Stimulated activated CD8-positive, alpha-beta memory T cell treated with anti-CD3 and anti-CD28 coated beads, Interleukin-2, amount 100 ng/mL, for 1 hour (primary cell): ENCODE data around the gene CDHR2.
"Not testable (repeated sequence)": the region's sequence is repeated elsewhere in the genome, so short reads cannot be mapped to it uniquely, and the experiment has no call there.

Experiments used
- DNase-seq, 2 donors: peaks; one replicate each; pipeline ENCODE4 v3.0.0-alpha.2; 2020; ENCODE audit warnings: low read depth in 2 of 2

The CDHR2 gene

DNA sequence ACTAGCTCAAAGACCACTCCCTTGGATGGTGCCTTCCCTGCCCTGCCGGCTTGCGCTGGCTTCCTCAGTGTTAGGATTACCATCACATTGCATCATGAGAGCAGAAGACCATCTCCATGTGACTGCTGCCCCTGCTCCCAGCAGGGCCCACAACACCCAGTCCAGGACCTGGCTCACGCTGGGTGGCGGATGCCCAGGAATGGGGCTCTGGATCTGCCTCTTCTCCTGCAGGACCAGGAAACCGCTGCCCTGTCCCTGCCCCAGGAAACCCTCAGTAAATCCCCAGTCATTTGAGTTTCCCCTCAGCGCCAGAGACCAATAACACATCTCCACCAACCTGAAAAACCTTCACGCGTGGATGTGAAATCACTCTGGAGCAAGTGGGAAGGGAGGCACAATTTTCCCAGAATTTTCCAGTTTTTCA is 8.7 kb upstream of the CDHR2 start:
- DNase-seq = no peak

DNA sequence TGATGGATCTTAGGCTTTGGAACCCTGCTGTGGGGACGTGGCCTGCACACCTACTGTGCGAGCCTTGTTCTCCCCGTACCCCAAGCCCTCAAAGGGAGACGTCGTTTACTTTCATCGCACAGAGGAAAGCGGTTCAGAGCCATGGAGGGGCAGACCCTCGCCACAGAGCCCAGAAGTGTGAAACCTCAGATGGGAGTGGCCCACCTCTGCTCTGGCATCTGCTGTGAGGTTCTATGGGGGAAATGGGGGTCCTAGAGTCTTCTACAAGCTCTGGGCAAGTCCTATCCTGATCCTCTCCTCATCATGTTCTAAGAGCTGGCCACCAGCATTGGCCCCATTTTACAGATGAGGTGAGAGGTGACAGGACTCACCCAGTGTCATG is 8.2 kb upstream of the CDHR2 start:
- DNase-seq = no peak

DNA sequence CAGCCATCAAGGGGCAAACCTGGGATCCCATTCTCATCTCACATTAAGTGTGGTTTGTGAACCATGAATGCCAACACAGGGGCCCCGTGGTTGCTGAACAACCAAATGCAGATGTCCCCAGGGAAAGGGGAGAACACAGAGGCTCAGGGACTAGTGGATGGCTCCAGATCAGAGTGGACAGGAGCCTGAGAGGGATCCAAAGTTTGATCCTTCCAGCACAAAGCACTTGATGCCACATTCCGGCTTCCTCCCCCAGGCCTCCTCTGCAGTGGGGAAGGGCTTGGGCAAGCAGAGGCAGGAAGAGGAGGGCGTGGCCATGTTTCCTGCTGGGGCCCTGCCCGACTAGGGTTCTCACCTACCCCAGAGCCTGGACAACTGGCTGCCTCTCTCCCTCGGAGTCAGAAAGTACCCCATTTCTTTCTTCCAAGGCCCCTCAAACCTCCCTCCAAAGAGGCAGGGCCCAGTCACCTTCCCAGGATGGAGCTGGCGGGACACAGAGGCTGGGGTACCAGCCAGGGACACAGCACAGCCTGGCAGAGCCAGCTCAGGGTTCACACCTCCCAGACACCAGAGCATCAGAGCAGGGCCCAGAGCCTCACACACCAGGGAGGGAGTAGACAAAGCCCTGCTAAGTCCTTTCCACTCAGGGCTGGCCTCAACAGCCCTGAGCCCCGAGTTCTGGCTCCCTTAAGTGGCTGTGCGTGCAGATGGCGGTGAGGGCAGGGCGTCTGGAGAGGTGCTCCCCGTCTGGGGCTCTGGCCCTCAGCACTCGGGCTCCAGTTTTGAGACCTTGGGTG is 7.6 kb upstream of the CDHR2 start:
- peak in 1 of 2 donors; percentile 55 for DNase-seq

DNA sequence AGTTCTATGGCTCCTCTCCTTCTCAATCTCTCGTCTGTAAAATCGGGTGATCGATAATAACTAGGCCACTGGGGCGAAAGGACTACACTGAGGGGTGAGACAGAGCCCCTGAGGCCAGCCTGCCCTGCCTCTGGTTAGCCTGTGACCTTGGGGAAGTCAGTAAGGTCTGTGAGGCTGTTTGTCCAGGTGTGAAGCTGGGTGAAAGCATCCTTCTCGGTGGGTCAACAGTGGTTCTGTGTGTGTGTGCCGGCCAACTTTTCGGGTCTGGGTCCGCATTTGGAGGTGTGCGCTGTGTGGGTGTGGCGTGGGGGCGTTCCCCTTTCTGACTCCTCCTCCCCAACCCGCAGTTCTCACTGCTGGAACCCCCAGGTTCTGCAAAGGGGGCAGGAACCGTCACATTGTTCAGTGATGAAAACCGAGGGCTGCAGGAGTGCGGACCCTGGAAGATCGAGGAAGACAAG is 7.0 kb upstream of the CDHR2 start:
- peak in 1 of 2 donors; percentile 47 for DNase-seq

DNA sequence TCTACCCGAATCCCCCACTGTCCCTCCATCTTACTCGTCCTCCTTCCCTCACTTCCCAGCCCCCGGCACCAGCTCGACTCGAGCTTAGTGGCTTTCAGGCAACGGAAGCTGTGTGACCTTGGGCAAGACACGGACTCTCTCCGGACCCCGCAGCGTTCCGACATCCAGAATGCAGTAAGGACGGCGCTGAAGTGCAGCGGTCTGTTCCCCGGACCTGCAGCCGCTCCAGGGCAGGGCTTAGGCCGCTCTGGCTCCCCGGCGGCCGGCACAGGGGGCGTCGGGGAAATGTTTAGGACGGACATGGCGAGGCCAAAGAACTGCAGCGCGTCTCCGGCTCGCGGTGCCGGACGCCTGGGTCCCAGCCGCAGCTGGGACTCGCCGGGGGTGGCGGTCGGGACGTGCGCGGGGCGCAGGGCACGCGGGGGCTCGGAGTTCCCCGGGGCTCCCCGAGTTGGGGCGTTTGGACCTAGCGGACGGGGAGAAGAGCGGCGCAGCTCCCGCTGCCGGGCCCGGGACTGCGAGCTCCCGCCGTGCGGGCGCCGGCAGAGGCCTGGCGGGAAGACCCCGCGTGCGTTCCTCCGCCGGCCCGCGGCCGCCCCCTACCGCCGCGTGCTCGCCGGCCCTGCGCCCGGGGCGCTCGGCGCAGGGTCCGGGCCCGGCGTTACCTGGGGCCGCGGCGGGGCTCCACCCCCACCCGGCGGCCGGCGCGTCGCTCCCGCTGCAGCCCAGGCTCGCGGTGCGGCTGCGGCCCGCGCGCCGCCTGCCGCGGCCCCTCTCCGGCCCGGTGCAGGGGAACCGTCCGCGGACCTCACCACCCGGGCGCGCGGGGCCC is 6.3 kb upstream of the CDHR2 start:
- DNase-seq = no peak

DNA sequence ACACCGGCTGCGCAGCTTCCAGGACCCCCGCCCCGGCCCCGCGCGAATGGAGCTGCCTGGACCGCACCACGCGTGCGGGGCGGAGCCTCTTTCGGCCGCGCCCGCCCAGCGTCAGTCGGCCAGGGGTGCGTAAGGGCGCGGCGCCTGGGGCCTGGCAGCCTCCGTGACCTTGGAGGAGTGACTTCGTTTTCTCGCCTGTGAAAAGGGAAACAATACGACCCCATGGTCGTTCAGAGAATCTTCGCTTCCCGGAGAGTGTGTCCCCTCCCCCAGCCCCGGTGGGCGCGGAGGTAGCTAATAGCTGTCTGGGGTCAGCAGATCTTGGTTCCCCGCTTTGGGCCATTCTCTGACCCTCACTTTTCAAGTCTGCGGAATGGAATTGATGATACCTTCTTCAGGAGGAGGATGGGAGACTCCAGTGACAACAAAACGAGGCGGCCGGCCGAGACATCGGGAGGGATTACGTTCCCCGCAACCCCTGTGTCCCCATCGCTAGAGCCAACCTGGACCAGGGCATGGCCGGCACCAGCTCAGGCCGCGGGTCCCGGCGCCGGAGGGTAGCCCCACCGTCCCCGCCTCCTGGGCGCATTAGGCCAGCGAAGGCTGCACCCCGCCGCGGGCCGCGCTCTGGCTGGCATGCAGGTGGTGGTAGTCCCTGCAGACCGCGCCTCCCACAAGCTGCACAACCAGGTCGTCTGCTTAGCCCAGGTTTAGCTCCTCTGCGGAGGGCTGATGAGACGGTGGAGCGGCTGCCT is 5.5 kb upstream of the CDHR2 start:
- peak in 1 of 2 donors; percentile 45 for DNase-seq

DNA sequence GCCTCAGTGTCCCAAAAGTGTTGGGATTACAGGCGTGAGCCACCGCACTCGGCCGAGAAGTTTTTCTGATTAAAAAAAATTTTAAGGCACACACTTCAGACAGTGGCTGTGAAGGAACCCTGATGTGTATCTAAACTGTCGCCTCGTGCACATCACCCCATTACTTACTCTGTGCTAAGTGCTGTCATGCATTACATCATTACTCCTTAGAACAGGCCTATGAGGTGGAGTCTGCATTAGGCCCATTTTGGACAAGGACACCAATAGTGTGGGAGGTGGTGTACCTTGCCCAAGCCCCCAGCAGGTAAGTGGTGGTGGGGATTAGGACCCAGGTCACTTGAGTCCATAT is 3.8 kb upstream of the CDHR2 start:
- no peak for DNase-seq

DNA sequence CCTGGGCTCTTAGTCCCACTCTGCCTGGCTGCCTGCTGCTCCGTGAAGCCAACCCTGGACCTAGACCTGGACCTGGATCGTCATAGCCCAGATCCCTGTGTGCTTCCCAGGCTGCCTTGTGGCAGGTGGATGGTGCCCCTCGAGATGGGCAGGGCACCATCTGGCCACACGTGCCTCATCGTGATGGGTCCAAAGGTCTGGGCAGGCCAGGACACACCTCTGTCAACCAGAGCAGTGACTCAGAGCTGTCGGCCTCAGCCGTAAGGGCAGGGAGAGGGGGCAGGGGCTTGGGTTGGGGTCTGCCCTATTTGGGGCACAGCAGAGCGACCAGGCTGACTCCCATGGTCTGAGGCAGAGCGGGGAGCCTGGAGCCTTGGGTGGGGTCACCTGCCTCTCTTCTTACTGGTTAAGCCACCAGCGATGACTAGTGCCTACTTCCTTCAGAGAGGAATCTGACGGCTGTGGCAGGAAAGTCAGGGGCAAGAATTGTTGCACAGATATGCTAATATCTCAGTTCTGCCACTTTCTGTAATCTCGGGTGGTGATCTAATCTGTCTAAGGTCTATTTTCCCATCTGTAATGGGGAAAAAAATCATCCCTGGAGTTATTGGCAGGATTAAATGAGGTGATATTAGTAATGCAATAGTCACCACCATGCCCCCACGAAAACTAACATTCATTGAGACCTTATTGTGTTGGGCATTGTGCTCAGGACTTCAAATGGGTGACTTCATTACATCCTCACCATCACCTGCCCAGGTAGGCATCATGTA is 3.2 kb upstream of the CDHR2 start:
- no peak for DNase-seq

DNA sequence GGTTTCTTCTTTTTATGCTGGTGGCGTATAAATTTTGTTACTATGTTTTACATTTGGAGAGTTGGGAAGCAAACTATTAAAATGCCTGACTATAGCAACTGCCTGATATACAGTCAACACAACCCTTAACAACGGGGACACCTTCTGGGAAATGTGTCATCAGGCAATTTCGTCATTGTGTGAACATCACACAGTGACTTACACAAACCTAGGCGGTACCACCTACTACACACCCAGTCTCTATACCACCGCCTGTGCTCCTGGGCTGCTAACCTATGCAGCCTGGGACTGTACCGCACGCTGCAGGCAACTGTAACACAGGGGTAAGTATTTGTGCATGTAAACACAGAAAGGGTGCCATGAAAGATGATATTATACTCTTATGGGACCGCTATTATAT is 1.3 kb upstream of the CDHR2 start:
- no peak for DNase-seq

DNA sequence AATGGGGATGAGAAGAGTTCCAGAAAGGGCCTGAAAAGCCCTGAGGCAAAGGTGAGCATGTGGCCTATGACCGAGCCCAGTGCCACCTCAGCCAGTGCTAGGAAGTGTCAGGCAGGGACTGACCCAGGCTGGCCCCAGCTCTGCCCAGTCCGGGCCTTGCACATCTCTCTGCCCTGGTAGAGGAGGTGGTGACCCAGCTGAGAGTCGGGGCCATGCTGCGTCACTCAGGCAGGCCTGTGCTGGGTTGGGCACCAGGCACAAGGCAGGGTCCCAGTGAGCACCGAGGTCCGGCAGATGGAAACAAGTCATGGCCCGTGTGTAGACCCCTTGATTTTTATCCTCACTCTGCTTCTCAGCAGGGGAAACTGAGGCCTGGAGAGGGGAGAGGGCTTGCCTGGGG is 729 bp downstream of the CDHR2 start:
- DNase-seq = no peak

DNA sequence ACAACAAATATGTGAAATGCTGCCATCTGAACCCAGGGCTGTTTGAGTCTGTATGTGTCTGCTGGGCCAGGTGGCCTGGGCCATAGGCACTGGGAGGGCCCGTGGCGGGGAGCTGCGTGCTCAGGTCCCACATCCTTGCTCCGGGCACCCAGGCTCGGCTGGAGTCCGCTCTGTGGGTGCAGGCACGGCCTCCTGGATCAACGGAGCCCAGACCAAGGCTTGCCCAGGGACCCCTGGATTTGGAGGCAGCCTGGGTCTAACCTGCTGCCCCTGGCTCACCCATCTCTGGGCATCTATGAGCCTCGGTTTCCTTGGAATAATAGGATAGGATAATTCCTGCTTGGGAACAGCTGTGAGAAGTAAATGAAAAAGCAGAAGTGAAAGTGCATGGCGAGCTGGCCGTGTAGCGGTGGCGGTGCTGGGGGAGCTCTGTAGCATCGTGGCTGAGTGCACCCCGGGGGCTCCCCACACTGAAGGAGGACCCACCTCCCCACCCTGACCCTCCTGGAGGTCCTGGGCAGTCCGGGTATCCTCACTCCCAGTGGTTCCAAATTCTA is 1.2 kb downstream of the CDHR2 start:
- no peak for DNase-seq

DNA sequence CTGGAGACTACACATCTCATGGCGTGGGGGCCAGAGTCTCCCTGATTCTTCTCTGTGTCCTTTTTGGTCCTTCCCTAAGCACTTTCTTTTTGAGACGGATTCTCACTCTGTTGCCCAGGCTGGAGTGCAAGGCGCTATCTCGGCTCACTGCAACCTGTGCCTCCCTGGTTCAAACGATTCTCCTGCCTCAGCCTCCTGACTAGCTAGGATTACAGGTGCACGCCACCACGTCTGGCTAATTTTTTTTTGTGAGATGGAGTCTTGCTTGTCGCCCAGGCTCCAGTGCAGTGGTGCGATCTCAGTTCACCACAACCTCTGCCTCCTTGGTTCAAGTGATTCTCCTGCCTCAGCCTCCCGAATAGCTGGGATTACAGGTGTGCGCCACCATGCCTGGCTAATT is 1.8 kb downstream of the CDHR2 start:
- not testable (repeated sequence) for DNase-seq

DNA sequence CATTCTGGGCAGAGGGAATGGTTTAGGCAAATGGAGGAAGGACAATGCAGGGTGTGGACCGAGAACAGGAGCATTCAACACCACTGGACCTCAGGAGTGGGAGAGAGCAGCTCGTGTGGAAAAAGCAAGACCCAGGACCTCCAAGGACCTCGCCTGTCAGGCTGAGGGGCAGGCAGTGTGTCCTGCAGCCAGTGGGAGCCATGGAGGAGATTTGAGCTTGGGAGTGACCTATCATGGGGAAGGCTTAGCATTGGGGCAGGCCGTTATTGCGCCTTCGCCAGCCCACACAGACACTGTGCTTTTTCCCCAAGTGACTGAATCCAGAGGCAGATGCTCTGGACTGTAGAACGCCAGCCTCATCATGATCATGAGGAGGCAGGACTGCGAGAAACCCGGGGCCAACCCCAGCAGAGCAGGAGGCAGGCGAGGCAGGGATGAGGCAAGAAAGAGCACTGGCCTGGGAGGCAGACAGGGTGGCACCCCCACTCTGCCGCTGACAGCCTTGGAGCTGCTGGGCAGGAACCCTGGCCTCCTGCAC is 3.3 kb downstream of the CDHR2 start:
- DNase-seq = no peak

DNA sequence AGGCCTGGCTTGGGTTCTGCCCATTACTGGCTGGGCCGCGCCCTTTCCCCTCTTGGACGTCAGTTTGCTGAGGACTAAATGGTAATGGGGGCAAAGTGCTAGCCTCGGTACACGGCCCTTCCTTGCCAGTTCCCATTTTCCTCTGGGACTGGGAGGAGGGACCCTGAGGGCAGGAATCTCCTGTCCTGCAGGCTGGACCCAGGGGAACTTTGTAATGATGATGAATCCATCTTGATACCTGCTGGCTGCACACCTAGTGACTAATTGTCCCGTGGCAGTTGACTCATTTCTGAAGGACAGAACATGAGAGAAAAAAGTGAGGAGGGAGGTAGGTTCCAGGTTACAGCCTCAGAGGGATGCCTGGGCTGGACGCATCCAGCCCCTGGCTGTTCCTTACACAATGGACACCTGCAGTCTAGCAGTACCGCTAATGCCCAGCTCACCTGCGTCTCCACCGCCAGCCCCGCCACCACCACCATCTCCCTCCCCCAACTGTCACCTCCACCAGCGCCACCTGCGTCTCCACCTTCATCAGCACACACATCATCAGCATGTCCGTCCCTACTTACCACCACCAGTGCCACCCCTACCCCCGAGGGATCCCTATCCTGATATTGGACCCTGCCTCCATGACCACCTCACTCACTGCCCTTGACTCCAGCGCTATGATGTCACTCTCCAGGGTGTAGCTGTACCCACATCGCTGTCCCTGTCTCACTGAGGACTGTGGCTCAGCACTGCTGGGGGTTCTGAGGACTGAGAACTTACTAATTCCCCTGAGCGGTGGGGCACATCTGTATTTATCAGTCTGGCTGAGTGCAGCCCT is 4.3 kb downstream of the CDHR2 start:
- no peak for DNase-seq

DNA sequence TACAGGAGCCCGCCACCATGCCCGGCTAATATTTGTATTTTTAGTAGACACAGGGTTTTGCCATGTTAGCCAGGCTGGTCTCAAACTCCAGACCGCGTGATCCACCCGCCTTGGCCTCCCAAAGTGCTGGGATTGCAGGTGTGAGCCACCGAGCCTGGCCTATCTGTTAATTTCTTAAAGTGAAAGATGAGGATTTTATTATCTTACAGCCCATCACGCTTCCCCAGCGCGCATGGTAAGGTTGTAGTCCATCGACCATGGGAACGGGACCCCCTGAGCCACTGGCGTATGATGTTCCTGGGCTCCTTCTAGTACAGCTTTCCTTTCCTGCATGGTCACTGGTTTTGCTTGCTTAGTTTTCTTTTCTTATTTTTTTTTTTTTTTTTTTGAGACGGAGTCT is 8.7 kb downstream of the CDHR2 start:
- DNase-seq = no peak

DNA sequence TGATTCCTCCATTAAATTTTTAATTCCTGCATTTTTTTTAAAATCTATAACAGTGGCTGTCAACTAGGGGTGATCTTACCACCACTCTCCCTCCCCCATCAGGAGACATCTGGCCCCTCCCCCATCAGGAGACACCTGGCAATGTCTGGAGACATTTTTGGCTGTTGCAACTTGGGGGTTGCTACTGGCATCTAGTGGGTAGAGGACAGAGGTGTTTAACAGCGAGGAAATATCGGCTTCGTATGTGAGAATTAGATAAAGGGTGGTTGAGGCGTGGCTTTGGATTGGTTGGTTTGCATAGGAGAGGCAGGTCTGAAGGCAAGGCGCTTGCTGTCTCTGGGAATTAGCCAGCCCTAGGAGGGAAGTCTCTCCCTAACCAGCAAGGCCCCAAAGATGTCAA is 10.5 kb downstream of the CDHR2 start:
- no peak for DNase-seq

DNA sequence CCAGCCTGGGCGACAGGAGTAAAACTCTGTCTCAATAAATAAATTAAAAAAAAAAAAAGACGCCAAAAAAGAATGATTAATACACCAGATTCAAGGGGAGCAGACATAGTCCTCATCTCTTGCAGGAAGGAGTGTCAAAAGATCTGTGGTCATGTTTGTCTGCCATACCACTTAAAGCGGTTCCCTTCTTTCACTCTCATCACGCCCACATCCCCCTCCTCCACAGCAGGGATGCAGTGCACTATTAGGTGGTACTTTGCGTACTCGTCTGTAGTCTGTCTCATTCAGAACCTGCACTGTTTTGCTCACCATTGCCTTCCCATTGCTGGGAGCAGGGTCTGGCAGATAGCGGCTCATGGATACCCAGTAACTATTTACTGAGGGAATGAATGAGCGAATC is 11.2 kb downstream of the CDHR2 start:
- DNase-seq = no peak

DNA sequence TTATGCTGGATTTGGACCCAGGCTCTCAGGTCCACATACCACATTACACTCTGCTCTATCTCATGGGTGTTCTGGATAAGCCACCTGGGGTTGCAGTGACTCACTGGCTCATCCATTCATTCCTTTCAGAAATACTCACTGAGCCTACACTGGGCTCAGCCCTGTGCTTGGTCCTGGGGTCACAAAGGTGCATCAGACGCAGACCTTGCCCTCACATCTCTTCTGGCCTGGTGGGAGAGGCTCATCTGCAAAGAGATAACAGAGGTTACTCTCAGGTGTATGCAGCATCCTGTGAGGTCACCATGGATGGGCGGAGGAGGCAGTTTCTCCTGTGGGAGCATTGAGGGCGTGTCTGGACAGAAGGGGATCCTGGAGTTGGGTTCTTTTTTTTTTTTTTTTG is 12.1 kb downstream of the CDHR2 start:
- DNase-seq = no peak

DNA sequence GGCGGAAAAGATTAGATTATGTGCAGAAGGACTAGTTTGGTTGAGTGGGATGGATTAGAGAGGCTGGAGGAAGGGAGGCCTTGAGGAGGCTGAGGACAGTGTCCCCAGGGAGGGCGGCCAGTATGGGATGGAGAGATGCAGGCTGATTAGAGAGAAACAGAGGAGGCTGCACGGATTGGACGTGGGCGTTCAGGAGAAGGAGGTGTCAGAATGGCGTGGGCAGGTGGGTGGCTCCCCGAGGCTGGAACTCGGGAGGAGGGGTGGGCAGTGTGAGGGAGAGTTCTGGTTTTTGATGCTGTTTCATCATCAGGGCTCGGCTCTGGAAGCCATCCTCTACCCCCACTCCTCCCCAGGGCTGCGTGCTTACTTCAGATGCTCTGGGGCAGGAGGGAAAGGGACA is 13.0 kb downstream of the CDHR2 start:
- no peak for DNase-seq

DNA sequence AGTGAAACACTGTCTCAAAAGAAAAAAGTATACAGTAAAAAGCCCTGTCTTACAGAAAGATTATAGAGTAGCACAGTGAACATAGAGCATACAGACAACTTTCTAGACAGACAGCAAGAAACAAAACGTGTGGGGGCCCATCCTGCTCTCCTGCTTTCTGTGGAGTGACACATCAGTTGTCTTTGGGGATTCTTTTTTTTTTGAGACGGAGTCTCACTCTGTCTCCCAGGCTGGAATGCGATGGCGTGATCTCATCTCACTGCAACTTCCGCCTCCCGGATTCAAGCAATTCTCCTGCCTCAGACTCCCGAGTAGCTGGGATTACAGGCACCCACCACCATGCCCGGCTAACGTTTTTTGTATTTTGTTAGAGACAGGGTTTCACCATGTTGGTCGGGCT is 14.9 kb downstream of the CDHR2 start:
- DNase-seq = no peak
